HUES6 (cell line): Measurements from ENCODE around the gene GTF2H4.
"Not testable (repeated sequence)": the region's sequence is repeated elsewhere in the genome, so short reads cannot be mapped to it uniquely, and the experiment has no call there.

Experiments
- H3K27ac ChIP-seq: 2 replicates; pipeline ENCODE4 v1.7.0; 2013; ENCODE audit warnings: low read depth, mild to moderate bottlenecking, low read length, inconsistent platforms
- H3K27me3 ChIP-seq: 2 replicates; pipeline ENCODE4 v1.6.1; 2013; ENCODE audit warnings: low read length; ENCODE audit not compliant: control insufficient read depth, insufficient read depth
- H3K36me3 ChIP-seq: 2 replicates; pipeline ENCODE4 v1.6.1; 2013; ENCODE audit warnings: low read length; ENCODE audit not compliant: control insufficient read depth, insufficient read depth
- H3K4me1 ChIP-seq: 2 replicates; pipeline ENCODE4 v1.6.1; 2013; ENCODE audit warnings: low read length; ENCODE audit not compliant: control insufficient read depth, insufficient read depth
- H3K4me3 ChIP-seq: 2 replicates; pipeline ENCODE4 v1.5.1; 2013; ENCODE audit warnings: low read depth, low read length
- H3K9ac ChIP-seq: one replicate; pipeline ENCODE4 v1.6.1; 2013; ENCODE audit warnings: mild to moderate bottlenecking, low read length
- H3K9me3 ChIP-seq: 2 replicates; pipeline ENCODE4 v1.6.1; 2013; ENCODE audit warnings: low read depth, low read length; ENCODE audit not compliant: control insufficient read depth, insufficient read depth

GTF2H4 gene

GRCh38 chr6:30914854-30915590 is 7.0 kb downstream of the GTF2H4 start:
- no peaks in the 10 kb centered on the region for H3K27me3 ChIP-seq
- H3K4me1 ChIP-seq, result peaks cover 21% of the 10 kb centered on the region
- peaks cover 56% of the 10 kb centered on the region for H3K36me3 ChIP-seq
- no peaks in the 10 kb centered on the region for H3K9me3 ChIP-seq
- 0 out of 2 replicates have a peak overlapping the region, but pooled peaks have one; percentile 43 for H3K27ac ChIP-seq
- H3K9ac ChIP-seq, result peak overlapping the region; percentile 63
- peak overlapping the region; percentile 65 for H3K4me3 ChIP-seq

- no peak overlapping the region for H3K4me3 ChIP-seq
- no peak overlapping the region for H3K9ac ChIP-seq
- no peaks in the 10 kb centered on the region for H3K9me3 ChIP-seq
- H3K36me3 ChIP-seq, result peaks cover 56% of the 10 kb centered on the region
- H3K27ac ChIP-seq, result no peak overlapping the region
- H3K27me3 ChIP-seq, result no peaks in the 10 kb centered on the region
- peaks cover 21% of the 10 kb centered on the region for H3K4me1 ChIP-seq
Observed at GRCh38 chr6:30915591-30915946, 7.6 kb downstream of the GTF2H4 start.

GRCh38 chr6:30917041-30917440 is 9.0 kb downstream of the GTF2H4 start:
- peaks cover 56% of the 10 kb centered on the region for H3K36me3 ChIP-seq
- H3K9me3 ChIP-seq, result no peaks in the 10 kb centered on the region
- peaks cover 22% of the 10 kb centered on the region for H3K4me1 ChIP-seq
- no peak overlapping the region for H3K27ac ChIP-seq
- no peak overlapping the region for H3K9ac ChIP-seq
- H3K4me3 ChIP-seq, result no peak overlapping the region
- no peaks in the 10 kb centered on the region for H3K27me3 ChIP-seq

GRCh38 chr6:30917487-30917886 is 9.5 kb downstream of the GTF2H4 start:
- Histone ChIP-seq H3K4me3 (no peak overlapping the region), H3K27me3 (no peaks in the 10 kb centered on the region), H3K36me3 (peaks cover 56% of the 10 kb centered on the region), H3K9me3 (no peaks in the 10 kb centered on the region), H3K27ac (no peak overlapping the region), H3K4me1 (peaks cover 26% of the 10 kb centered on the region), H3K9ac (no peak overlapping the region)

GRCh38 chr6:30918670-30919069 is 10.7 kb downstream of the GTF2H4 start:
- no peak overlapping the region for H3K4me3 ChIP-seq
- H3K9me3 ChIP-seq, result no peaks in the 10 kb centered on the region
- H3K36me3 ChIP-seq, result peaks cover 65% of the 10 kb centered on the region
- no peaks in the 10 kb centered on the region for H3K27me3 ChIP-seq
- no peak overlapping the region for H3K27ac ChIP-seq
- H3K9ac ChIP-seq, result no peak overlapping the region
- H3K4me1 ChIP-seq, result peaks cover 31% of the 10 kb centered on the region

GRCh38 chr6:30922447-30922852 is 14.4 kb downstream of the GTF2H4 start:
- peaks cover 17% of the 10 kb centered on the region; the same call in 1 of the 2 replicates for H3K4me1 ChIP-seq
- no peak overlapping the region for H3K4me3 ChIP-seq
- no peaks in the 10 kb centered on the region for H3K27me3 ChIP-seq
- no peak overlapping the region for H3K9ac ChIP-seq
- H3K9me3 ChIP-seq, result no peaks in the 10 kb centered on the region
- H3K27ac ChIP-seq, result no peak overlapping the region
- H3K36me3 ChIP-seq, result peaks cover 80% of the 10 kb centered on the region

GRCh38 chr6:30924040-30924627 is 16.1 kb downstream of the GTF2H4 start:
- peaks cover 75% of the 10 kb centered on the region for H3K36me3 ChIP-seq
- not testable (repeated sequence) for H3K9ac ChIP-seq

GRCh38 chr6:30926644-30927043 is 18.6 kb downstream of the GTF2H4 start:
- Histone ChIP-seq H3K9me3 (peaks cover 7% of the 10 kb centered on the region), H3K27ac (no peak overlapping the region), H3K4me1 (peaks cover 17% of the 10 kb centered on the region; the same call in 1 of the 2 replicates), H3K36me3 (peaks cover 53% of the 10 kb centered on the region), H3K9ac (no peak overlapping the region), H3K4me3 (no peak overlapping the region), H3K27me3 (no peaks in the 10 kb centered on the region)

More at GRCh38 chr6:30924040-30924627, 16.1 kb downstream of the GTF2H4 start:
- H3K27ac ChIP-seq, H3K4me3 ChIP-seq, H3K27me3 ChIP-seq, H3K9me3 ChIP-seq: not testable (repeated sequence)
- H3K4me1 ChIP-seq, result peaks cover 17% of the 10 kb centered on the region; the same call in 1 of the 2 replicates

- peaks cover 15% of the 10 kb centered on the region; the same call in 1 of the 2 replicates for H3K4me1 ChIP-seq
- H3K27me3 ChIP-seq, H3K9ac ChIP-seq, H3K4me3 ChIP-seq, H3K9me3 ChIP-seq, H3K27ac ChIP-seq: not testable (repeated sequence)
- peaks cover 49% of the 10 kb centered on the region for H3K36me3 ChIP-seq
Observed at GRCh38 chr6:30927080-30927479, 19.1 kb downstream of the GTF2H4 start.

- H3K4me1 ChIP-seq, result peaks cover under 1% of the 10 kb centered on the region; the same call in 1 of the 2 replicates
- no peak overlapping the region for H3K9ac ChIP-seq
- no peaks in the 10 kb centered on the region for H3K27me3 ChIP-seq
- peaks cover 33% of the 10 kb centered on the region for H3K36me3 ChIP-seq
- peaks cover 7% of the 10 kb centered on the region for H3K9me3 ChIP-seq
- no peak overlapping the region for H3K27ac ChIP-seq
- H3K4me3 ChIP-seq, result no peak overlapping the region
Observed at GRCh38 chr6:30928677-30929076, 20.7 kb downstream of the GTF2H4 start.

- Histone ChIP-seq H3K4me1 (no peaks in the 10 kb centered on the region), H3K4me3 (no peak overlapping the region), H3K27ac (no peak overlapping the region), H3K9ac (no peak overlapping the region), H3K9me3 (peaks cover 7% of the 10 kb centered on the region), H3K27me3 (no peaks in the 10 kb centered on the region), H3K36me3 (peaks cover 19% of the 10 kb centered on the region)
Observed at GRCh38 chr6:30930506-30930905, 22.5 kb downstream of the GTF2H4 start.
